Measurements from ENCODE around the gene SEMA4D.

- TF ChIP-seq CTCF (IDR thresholded peaks at IDR 0.05 in 4 of 5, conservative IDR thresholded peaks at IDR 0.05 in 1 of 5) = no peak
- no peak for TF ChIP-seq POLR2A (IDR thresholded peaks at IDR 0.05)
Observed at GRCh38 chr9:89425024-89425805, 72.7 kb downstream of the SEMA4D start.

Data from gastrocnemius medialis (tissue), 4 donors.